PC-9 (cell line): Measurements from ENCODE around the gene QARS1. TPM values are rescaled to one million over a fixed set of nuclear protein-coding genes. Genes with fewer than 3 reads are reported as not detected.

Experiments used
- BruUV-seq: library from RNA; stranded (reverse); fragments of 400-500 nt; replicated peaks from 2 replicates; lab custom pipeline; 2021; lab: Mats Ljungman, UMichigan
- CTCF ChIA-PET: fragments of 300-600 bp; sonication (Branson Sonifier 250); formaldehyde crosslinking; loops from one replicate; lab custom pipeline; 2022; ENCODE audit warnings: antibody characterized with exemption; lab: Charles Lee
- POLR2A ChIA-PET: fragments of 300-600 bp; sonication (Branson Sonifier 250); formaldehyde crosslinking; loops from one replicate; lab custom pipeline; 2022; ENCODE audit warnings: antibody characterized with exemption; ENCODE audit not compliant: unreplicated experiment; lab: Charles Lee
- DNase-seq, 2 experiments: peaks; one replicate each; pipeline versions ENCODE4 v3.0.0 to v3.0.0-alpha.2; 2015 to 2022; ENCODE audit warnings: mixed read lengths in 1 of 2
- H2AFZ ChIP-seq: fragments of 200-600 bp; sonication (generic); 2 replicates; pipeline ENCODE4 v1.8.1; 2017; ENCODE audit warnings: antibody characterized with exemption
- H3F3A ChIP-seq: fragments of 200-600 bp; sonication (generic); 2 replicates; pipeline ENCODE4 v1.8.1; 2017; ENCODE audit warnings: antibody characterized with exemption, mild to moderate bottlenecking, low read depth; ENCODE audit not compliant: insufficient read depth
- H3K27ac ChIP-seq: fragments of 200-600 bp; sonication (generic); 2 replicates; pipeline ENCODE4 v1.6.1; 2016; ENCODE audit warnings: mixed run types
- H3K27me3 ChIP-seq: fragments of 200-600 bp; sonication (generic); 2 replicates; pipeline ENCODE4 v1.6.1; 2016; ENCODE audit warnings: low read depth, mixed run types; ENCODE audit not compliant: insufficient read depth
- H3K36me3 ChIP-seq: fragments of 200-600 bp; sonication (generic); 2 replicates; pipeline ENCODE4 v1.6.1; 2016; ENCODE audit warnings: low read depth, mixed run types
- H3K4me1 ChIP-seq: fragments of 200-600 bp; sonication (generic); replicated peaks from 2 replicates; pipeline ENCODE4 v1.6.1; 2016; ENCODE audit warnings: mixed run types; ENCODE audit not compliant: insufficient read depth
- H3K4me2 ChIP-seq: fragments of 200-600 bp; sonication (generic); 2 replicates; pipeline ENCODE4 v1.6.1; 2017; ENCODE audit warnings: mixed run types
- H3K4me3 ChIP-seq: fragments of 200-600 bp; sonication (generic); 2 replicates; pipeline ENCODE4 v1.6.1; 2016; ENCODE audit warnings: mixed run types
- H3K79me2 ChIP-seq: fragments of 200-600 bp; sonication (generic); 2 replicates; pipeline ENCODE4 v1.6.1; 2017; ENCODE audit warnings: low read depth, mixed run types
- H3K9me2 ChIP-seq: fragments of 200-600 bp; sonication (generic); 2 replicates; pipeline ENCODE4 v1.8.1; 2017; ENCODE audit warnings: mild to moderate bottlenecking; ENCODE audit not compliant: insufficient read depth
- H3K9me3 ChIP-seq: fragments of 200-600 bp; sonication (generic); 2 replicates; pipeline ENCODE4 v1.8.1; 2016; ENCODE audit warnings: low read depth; ENCODE audit not compliant: insufficient read depth
- H4K20me1 ChIP-seq: fragments of 200-600 bp; sonication (generic); 2 replicates; pipeline ENCODE4 v1.8.1; 2017; ENCODE audit not compliant: insufficient read depth
- CTCF ChIP-seq: fragments of 200-600 bp; sonication (generic); conservative IDR thresholded peaks from 2 replicates; pipeline ENCODE4 v1.6.1; 2017; ENCODE audit warnings: mixed run types, antibody characterized with exemption, mild to moderate bottlenecking, moderate library complexity
- EZH2 ChIP-seq: fragments of 200-600 bp; sonication (generic); IDR thresholded peaks from 2 replicates; pipeline ENCODE4 v1.8.0; 2017; ENCODE audit warnings: antibody characterized with exemption, low read depth
- intact Hi-C: fragments of 100-400 bp; cut with micrococcal nuclease; formaldehyde crosslinking; loops from one replicate; pipeline ENCODE4 v1.10.0; 2022; ENCODE audit not compliant: unreplicated experiment
- total RNA-seq: library from RNA; stranded (reverse); gene quantifications from 2 replicates; pipeline ENCODE4 v1.2.3, GENCODE V29; 2021

The QARS1 gene
- total RNA-seq, 1 experiment from 2014 or later = 337 TPM

DNA sequence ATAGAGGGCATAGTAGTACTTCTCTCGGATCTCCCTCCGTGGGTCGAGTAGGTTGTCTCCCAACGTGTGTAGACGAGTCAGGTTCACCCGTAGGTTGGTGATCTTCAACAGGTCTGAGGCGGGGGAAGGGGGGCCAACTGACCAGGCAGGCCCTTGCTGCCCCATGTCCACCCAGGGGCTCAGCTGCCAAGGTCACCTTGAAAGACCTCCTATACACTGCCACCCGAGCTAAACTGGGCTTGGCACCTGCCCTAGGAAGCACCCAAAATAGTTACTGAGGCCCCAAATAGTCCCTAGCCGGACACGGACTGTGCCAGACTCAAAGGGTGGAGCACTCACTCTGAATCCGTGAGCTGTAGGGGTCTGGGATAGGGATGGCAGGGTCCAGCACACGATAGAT, 26.5 kb upstream of the QARS1 start:
- TF ChIP-seq CTCF (no peak), EZH2 (no peak)
- H3K4me3 ChIP-seq = peak overlapping the region; percentile 78; the same call in 1 of the 2 replicates
- peaks cover 22% of the 10 kb centered on the region for H3F3A ChIP-seq
- H2AFZ ChIP-seq = no peak overlapping the region
- H3K4me2 ChIP-seq = peak overlapping the region; percentile 99
- no peak for DNase-seq
- no peaks in the 10 kb centered on the region for H3K36me3 ChIP-seq
- ChIA-PET CTCF (no interaction called here), POLR2A (no interaction called here)
- no peaks in the 10 kb centered on the region for H3K9me3 ChIP-seq
- H3K4me1 ChIP-seq = peaks cover 19% of the 10 kb centered on the region
- peaks cover 18% of the 10 kb centered on the region for H3K79me2 ChIP-seq
- peak overlapping the region; percentile 92; the same call in 1 of the 2 replicates for H3K27ac ChIP-seq
- H4K20me1 ChIP-seq = no peaks in the 10 kb centered on the region
- no peaks in the 10 kb centered on the region for H3K9me2 ChIP-seq
- no peaks in the 10 kb centered on the region for H3K27me3 ChIP-seq
- intact Hi-C loops = no loop called here
- BruUV-seq = no TSS peak

DNA sequence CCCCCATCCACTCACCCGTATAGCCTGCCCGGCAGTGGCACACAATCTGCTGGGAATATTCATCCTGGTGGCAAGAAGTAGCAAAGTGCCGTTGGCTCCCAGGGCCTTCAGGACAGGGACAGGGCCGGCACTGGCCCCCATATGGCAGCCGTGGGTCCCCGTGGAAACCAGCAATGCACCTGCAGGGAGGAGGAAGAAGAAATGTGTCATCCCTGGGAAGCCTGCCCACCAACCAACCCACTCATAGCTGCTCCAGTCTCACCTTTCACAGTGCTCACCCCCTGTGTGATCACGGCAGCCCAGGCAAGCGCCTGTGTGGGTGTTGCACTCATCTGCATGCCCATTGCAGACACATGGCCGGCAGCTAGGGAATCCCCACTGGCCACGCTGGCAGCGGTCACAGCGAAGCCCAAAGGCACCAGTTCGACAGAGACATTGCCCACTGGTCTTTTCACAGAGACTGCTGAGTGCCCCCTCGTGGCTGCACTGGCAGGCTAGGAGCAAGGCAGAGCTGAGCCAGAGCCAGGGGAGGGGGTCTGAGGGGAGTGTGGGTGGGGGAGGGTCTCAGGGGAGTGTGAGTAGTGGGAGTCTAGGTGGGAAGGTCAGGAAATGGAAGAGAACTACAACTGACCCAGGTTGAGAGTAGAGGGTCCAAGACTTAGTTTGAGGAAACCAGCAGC, 20.6 kb upstream of the QARS1 start:
- peaks cover 3% of the 10 kb centered on the region for H3K79me2 ChIP-seq
- no peak for TF ChIP-seq EZH2
- no peak for TF ChIP-seq CTCF
- intact Hi-C loops = no loop called here
- no peak overlapping the region for H3K27ac ChIP-seq
- H4K20me1 ChIP-seq = no peaks in the 10 kb centered on the region
- no peaks in the 10 kb centered on the region for H3K9me3 ChIP-seq
- no peaks in the 10 kb centered on the region for H3K9me2 ChIP-seq
- H3K27me3 ChIP-seq = no peaks in the 10 kb centered on the region
- H3K36me3 ChIP-seq = no peaks in the 10 kb centered on the region
- CTCF ChIA-PET = interaction anchor here (0.6 kb wide), 1 partner anchor 269 kb away, joined by 8 read pairs; no protein-coding TSS in a partner anchor
- DNase-seq = no peak
- no peak overlapping the region for H2AFZ ChIP-seq
- no peak overlapping the region for H3K4me2 ChIP-seq
- H3K4me3 ChIP-seq = no peak overlapping the region
- POLR2A ChIA-PET = no interaction called here
- H3F3A ChIP-seq = peaks cover 24% of the 10 kb centered on the region
- H3K4me1 ChIP-seq = no peaks in the 10 kb centered on the region
- no TSS peak for BruUV-seq

- Histone ChIP-seq H3K9me2 (no peaks in the 10 kb centered on the region), H3K4me3 (no peak overlapping the region), H3K27me3 (no peaks in the 10 kb centered on the region), H3K9me3 (no peaks in the 10 kb centered on the region), H2AFZ (no peak overlapping the region), H3K4me1 (peaks cover 3% of the 10 kb centered on the region), H3K27ac (no peak overlapping the region), H4K20me1 (no peaks in the 10 kb centered on the region), H3K79me2 (peaks cover 12% of the 10 kb centered on the region), H3F3A (peaks cover 29% of the 10 kb centered on the region), H3K4me2 (no peak overlapping the region), H3K36me3 (no peaks in the 10 kb centered on the region)
- POLR2A ChIA-PET = no interaction called here
- intact Hi-C loops = no loop called here
- CTCF ChIA-PET = no interaction called here
- no peak for DNase-seq
- no TSS peak for BruUV-seq
- no peak for TF ChIP-seq CTCF
- no peak for TF ChIP-seq EZH2
Measured at GRCh38 chr3:49124203-49124602, 19.6 kb upstream of the QARS1 start.
